Mesothelial cell of epicardium (in vitro differentiated cells): ENCODE data around the gene OAS3. TPM values are rescaled to one million over a fixed set of nuclear protein-coding genes. Genes with fewer than 3 reads are reported as not detected.

Experiments used
- DNase-seq, 2 experiments: peaks; one replicate each; pipeline ENCODE4 v3.0.0; 2021; ENCODE audit warnings: low spot score in 2 of 2; ENCODE audit not compliant: unreplicated experiment in 2 of 2
- H3K27ac Mint-ChIP-seq: 2 replicates; pipeline ENCODE4 v1.8.0; 2021; ENCODE audit warnings: mixed read lengths
- H3K27me3 Mint-ChIP-seq: 2 replicates; pipeline ENCODE4 v1.8.0; 2021; ENCODE audit warnings: low read depth, mixed read lengths
- H3K36me3 Mint-ChIP-seq: 2 replicates; pipeline ENCODE4 v1.8.0; 2021; ENCODE audit warnings: mixed read lengths
- H3K4me1 Mint-ChIP-seq: 2 replicates; pipeline ENCODE4 v1.8.0; 2021; ENCODE audit warnings: mixed read lengths
- H3K4me3 Mint-ChIP-seq: 2 replicates; pipeline ENCODE4 v1.8.0; 2021; ENCODE audit warnings: mild to moderate bottlenecking, moderate library complexity, mixed read lengths
- H3K9me3 Mint-ChIP-seq: 2 replicates; pipeline ENCODE4 v1.8.0; 2021; ENCODE audit warnings: mixed read lengths
- CTCF ChIP-seq: fragments of 200-600 bp; sonication (generic); IDR thresholded peaks from one replicate; pipeline ENCODE4 v1.5.0; 2021; ENCODE audit warnings: antibody characterized with exemption; ENCODE audit not compliant: unreplicated experiment
- total RNA-seq: library from RNA; stranded (reverse); gene quantifications from 3 replicates; pipeline ENCODE4 v1.2.1, GENCODE V29; 2021

Gene OAS3
- total RNA-seq, 1 donor from 2014 or later = 6.5 TPM

GRCh38 chr12:112998987-112999767 is 60.9 kb downstream of the OAS3 start:
- Mint-ChIP-seq H3K9me3 (peaks cover 9% of the 10 kb centered on the region), H3K27me3 (peaks cover 53% of the 10 kb centered on the region), H3K4me3 (no peak overlapping the region), H3K36me3 (no peaks in the 10 kb centered on the region), H3K4me1 (no peaks in the 10 kb centered on the region), H3K27ac (no peak overlapping the region)
- DNase-seq = no peak
- no peak for TF ChIP-seq CTCF

GRCh38 chr12:113000433-113000832 is 62.2 kb downstream of the OAS3 start:
- no peak overlapping the region for H3K27ac Mint-ChIP-seq
- no peaks in the 10 kb centered on the region for H3K4me1 Mint-ChIP-seq
- H3K36me3 Mint-ChIP-seq = no peaks in the 10 kb centered on the region
- TF ChIP-seq CTCF = no peak
- peaks cover 9% of the 10 kb centered on the region for H3K9me3 Mint-ChIP-seq
- no peak overlapping the region for H3K4me3 Mint-ChIP-seq
- no peak for DNase-seq
- peaks cover 58% of the 10 kb centered on the region for H3K27me3 Mint-ChIP-seq

GRCh38 chr12:113002155-113002554 is 63.9 kb downstream of the OAS3 start:
- Mint-ChIP-seq H3K27me3 (peaks cover 57% of the 10 kb centered on the region), H3K4me1 (no peaks in the 10 kb centered on the region), H3K4me3 (no peak overlapping the region), H3K36me3 (no peaks in the 10 kb centered on the region), H3K9me3 (peaks cover 9% of the 10 kb centered on the region), H3K27ac (no peak overlapping the region)
- no peak for DNase-seq
- no peak for TF ChIP-seq CTCF

GRCh38 chr12:113002676-113003075 is 64.4 kb downstream of the OAS3 start:
- no peak overlapping the region for H3K4me3 Mint-ChIP-seq
- peaks cover 6% of the 10 kb centered on the region for H3K9me3 Mint-ChIP-seq
- H3K27ac Mint-ChIP-seq = no peak overlapping the region
- H3K36me3 Mint-ChIP-seq = no peaks in the 10 kb centered on the region
- no peak for DNase-seq
- no peaks in the 10 kb centered on the region for H3K4me1 Mint-ChIP-seq
- TF ChIP-seq CTCF = no peak
- peaks cover 56% of the 10 kb centered on the region for H3K27me3 Mint-ChIP-seq

GRCh38 chr12:113003636-113004035 is 65.4 kb downstream of the OAS3 start:
- no peak overlapping the region for H3K27ac Mint-ChIP-seq
- H3K4me1 Mint-ChIP-seq = no peaks in the 10 kb centered on the region
- no peak for DNase-seq
- TF ChIP-seq CTCF = no peak
- H3K36me3 Mint-ChIP-seq = no peaks in the 10 kb centered on the region
- peaks cover 58% of the 10 kb centered on the region for H3K27me3 Mint-ChIP-seq
- H3K4me3 Mint-ChIP-seq = no peak overlapping the region
- H3K9me3 Mint-ChIP-seq = peaks cover 2% of the 10 kb centered on the region
